GM21515 (cell line): ENCODE measurements around the gene CTXND2.
A peak's percentile ranks its signal among the peaks of the same experiment; 100 is the strongest.
"Not testable (repeated sequence)": the region's sequence is repeated elsewhere in the genome, so short reads cannot be mapped to it uniquely, and the experiment has no call there.

ENCODE experiments used
- ATAC-seq: cut with Tn5 transposase; IDR thresholded peaks from one replicate; pipeline ENCODE4 v1.9.1; 2021; ENCODE audit not compliant: unreplicated experiment

Gene CTXND2

GRCh38 chr1:150887018-150887417 is at the start of gene CTXND2:
Gene CTXND2 (plus strand): TSS chr1:150887136. CDS start chr1:150912315, 25,179 bp downstream.
- ATAC-seq = no peak

GRCh38 chr1:150840850-150841249 is 46.1 kb upstream of the CTXND2 start:
- not testable (repeated sequence) for ATAC-seq

- ATAC-seq = no peak
These were observed 45.3 kb upstream of the CTXND2 start for GRCh38 chr1:150841626-150842025.

GRCh38 chr1:150842343-150842742 is 44.6 kb upstream of the CTXND2 start:
- no peak for ATAC-seq

GRCh38 chr1:150842964-150843363 is 44.0 kb upstream of the CTXND2 start:
- no peak for ATAC-seq

- ATAC-seq = no peak
These were observed 43.5 kb upstream of the CTXND2 start for GRCh38 chr1:150843474-150843873.

- no peak for ATAC-seq
These were observed 40.3 kb upstream of the CTXND2 start for GRCh38 chr1:150846473-150847146.

GRCh38 chr1:150850801-150851362 is 36.1 kb upstream of the CTXND2 start:
- not testable (repeated sequence) for ATAC-seq

GRCh38 chr1:150852734-150853133 is 34.2 kb upstream of the CTXND2 start:
- not testable (repeated sequence) for ATAC-seq

GRCh38 chr1:150863724-150864123 is 23.2 kb upstream of the CTXND2 start:
- no peak for ATAC-seq

GRCh38 chr1:150864200-150864599 is 22.7 kb upstream of the CTXND2 start:
- ATAC-seq = not testable (repeated sequence)

GRCh38 chr1:150869683-150870082 is 17.3 kb upstream of the CTXND2 start:
- ATAC-seq = no peak

- no peak for ATAC-seq
These were observed 14.4 kb upstream of the CTXND2 start for GRCh38 chr1:150872572-150872971.

GRCh38 chr1:150873521-150873920 is 13.4 kb upstream of the CTXND2 start:
- ATAC-seq = no peak

GRCh38 chr1:150874455-150875196 is 12.3 kb upstream of the CTXND2 start:
- ATAC-seq = no peak

- no peak for ATAC-seq
These were observed 11.5 kb upstream of the CTXND2 start for GRCh38 chr1:150875197-150876118.

GRCh38 chr1:150876119-150876454 is 10.8 kb upstream of the CTXND2 start:
- ATAC-seq = peak; percentile 8

GRCh38 chr1:150878931-150879330 is 8.0 kb upstream of the CTXND2 start:
- ATAC-seq = not testable (repeated sequence)

GRCh38 chr1:150881331-150882070 is 5.4 kb upstream of the CTXND2 start:
- ATAC-seq = no peak

- ATAC-seq = not testable (repeated sequence)
These were observed 3.8 kb upstream of the CTXND2 start for GRCh38 chr1:150883121-150883520.
